Head of caudate nucleus (tissue), 42 donors: ENCODE results near the gene SLC11A2.

ENCODE experiments used
- DNase-seq, 42 donors: peaks; one replicate each; pipeline versions ENCODE4 v3.0.0 to v3.0.0-alpha.2; 2020 to 2021; ENCODE audit warnings: mixed read lengths in 7 of 42
- intact Hi-C: fragments of 100-400 bp; cut with DNase I; formaldehyde crosslinking; loops from one replicate; pipeline ENCODE4 v1.15.0; 2022

SLC11A2 gene

GRCh38 chr12:51025836-51026638, at the start of gene SLC11A2:
TSS of gene SLC11A2 (minus strand) at chr12:51026384. CDS start at chr12:51010728, 15,656 bp downstream.
- intact Hi-C loops = loop anchor here (10.0 kb wide), 2 partner anchors 101 to 261 kb away; partner anchors contain the start of gene ATF1
- DNase-seq = peak; percentile 94 to 99 (median 98)

DNA sequence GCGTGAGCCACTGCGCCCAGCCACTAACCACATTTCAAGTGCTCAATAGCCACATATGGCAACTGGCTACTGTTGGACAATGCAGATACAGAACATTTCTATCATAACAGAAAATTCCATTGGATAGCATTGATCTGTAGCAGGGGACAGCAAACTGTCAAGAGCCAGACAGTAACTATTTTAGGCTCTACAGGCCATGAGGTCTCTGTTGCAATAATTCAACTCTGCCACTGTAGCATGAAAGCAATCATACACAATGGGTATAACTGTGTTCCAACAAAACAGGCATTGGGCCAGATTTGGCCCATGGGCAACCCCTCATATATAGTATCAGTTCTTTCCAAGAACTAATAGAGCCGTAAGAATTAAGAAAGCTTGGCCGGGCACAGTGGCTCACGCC, 49.2 kb upstream of the SLC11A2 start:
- DNase-seq = peak in 1 of 42 donors; percentile 52
- intact Hi-C loops = no loop called here

- DNase-seq = no peak
- intact Hi-C loops = no loop called here
These were observed 45.5 kb upstream of the SLC11A2 start for GRCh38 chr12:51071663-51072062.

DNA sequence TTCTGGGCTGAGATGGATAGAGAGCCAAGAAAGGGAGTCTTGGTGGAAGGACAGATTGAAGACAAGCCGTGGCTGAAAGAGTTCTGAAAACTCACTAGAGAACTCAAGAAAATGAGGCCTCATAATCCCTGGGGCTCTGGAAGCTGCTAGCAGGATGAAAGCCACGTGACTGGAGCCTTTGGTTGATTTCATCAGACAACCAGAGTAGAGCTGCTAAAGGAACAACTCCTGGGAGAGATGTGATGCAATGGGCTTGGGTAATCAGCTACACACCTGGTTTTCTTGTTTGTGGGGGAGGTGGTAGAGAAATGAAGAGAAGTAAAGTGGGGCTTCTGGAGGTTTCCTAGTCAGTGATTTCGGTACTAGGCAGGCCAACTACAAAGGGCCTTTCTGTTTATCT, 43.8 kb upstream of the SLC11A2 start:
- intact Hi-C loops = no loop called here
- DNase-seq = no peak

DNA sequence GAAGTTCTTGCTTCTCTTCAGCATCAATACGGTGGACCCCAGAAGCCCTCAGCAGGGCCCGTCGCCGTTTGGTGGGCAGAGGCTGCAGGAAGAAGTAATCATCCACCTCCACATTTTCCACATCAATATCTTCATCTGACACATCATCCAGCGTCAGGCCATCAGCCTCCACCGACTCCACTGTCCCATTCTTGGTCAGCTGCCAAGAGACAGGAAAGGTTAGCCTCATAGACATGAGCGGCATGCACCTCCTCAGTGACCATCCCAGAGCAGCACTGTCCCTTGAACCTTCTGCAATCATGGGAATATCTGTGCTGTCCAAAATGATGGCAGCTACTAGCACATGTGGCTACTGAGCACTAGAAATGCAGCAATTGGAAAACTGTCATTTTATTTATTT, 41.6 kb upstream of the SLC11A2 start:
- intact Hi-C loops = no loop called here
- no peak for DNase-seq

DNA sequence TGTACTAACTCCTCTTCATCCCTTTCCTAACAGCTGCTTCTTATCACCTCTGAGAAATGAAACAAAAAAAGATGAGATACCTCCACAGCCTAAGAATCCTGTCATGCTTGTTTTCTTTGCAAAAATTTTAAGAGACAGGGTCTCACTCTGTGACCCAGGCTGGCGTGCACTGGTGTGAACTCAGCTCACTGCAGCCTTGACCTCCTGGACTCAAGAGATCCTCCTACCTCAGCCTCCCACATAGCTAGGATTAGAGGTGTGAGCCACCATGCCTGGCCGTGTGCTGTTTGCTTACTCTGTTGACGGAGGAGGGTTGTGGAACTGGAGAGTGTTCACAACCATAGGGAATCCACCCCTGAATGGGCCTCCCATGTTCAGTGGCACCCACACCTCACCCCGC, 41.0 kb upstream of the SLC11A2 start:
- DNase-seq = no peak
- intact Hi-C loops = no loop called here

GRCh38 chr12:51065530-51065929, 39.3 kb upstream of the SLC11A2 start:
- intact Hi-C loops = no loop called here

DNA sequence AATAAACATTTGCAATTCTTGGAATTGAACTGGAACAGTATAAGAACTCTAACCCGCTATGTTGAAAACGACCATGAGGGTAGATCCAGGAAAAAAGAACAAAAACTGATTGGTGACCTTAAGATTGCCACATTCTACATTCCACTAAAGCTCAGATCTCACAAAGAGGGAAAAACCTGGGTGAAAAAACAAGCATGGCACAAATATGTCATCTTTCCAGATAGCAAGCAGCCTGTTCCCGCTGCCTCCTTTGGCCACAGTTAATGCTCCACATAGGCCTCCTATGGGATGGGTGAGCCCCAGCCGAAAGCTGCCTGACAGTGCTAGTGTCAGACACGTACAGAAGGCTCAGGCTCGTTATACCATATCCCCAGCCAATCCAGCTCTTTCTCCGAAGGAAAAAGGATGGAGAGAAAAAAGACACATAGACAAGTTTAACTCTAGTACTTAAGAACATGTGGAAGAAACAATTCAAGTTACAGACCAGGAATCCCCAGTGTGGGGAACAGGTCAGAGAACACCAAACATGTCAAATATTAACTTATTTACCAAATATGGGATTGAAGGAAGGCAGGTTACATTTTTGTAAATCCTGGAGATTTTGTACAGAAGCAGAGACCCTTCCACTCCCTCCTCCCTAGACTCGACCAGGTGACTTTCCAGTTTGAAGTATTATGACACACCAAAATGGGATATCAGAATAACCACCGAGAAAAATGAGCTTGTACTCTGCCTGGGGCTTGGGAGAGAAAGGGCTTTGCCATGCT, 36.6 kb upstream of the SLC11A2 start:
- no peak for DNase-seq
- intact Hi-C loops = no loop called here

More at GRCh38 chr12:51065530-51065929, 39.3 kb upstream of the SLC11A2 start:
- DNase-seq = no peak

DNA sequence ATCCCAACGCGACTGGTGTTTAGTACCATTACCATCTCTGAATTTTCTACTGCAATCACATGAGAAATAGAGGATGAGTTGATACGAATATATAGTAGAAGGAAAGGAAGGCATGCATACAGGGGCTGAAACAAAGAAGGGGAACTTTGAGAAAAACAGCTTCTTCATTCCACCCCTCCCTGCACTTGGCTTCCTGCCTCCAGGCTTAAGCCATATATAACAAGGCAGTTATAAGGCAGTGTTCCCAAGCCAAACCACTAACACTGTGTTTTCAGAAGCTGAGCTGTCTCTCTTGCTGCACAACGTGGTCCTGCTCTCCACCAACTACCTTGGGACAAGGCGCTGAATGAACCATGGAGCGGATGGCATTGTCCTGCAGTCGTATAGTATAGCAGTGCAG, 32.9 kb upstream of the SLC11A2 start:
- DNase-seq = no peak

DNA sequence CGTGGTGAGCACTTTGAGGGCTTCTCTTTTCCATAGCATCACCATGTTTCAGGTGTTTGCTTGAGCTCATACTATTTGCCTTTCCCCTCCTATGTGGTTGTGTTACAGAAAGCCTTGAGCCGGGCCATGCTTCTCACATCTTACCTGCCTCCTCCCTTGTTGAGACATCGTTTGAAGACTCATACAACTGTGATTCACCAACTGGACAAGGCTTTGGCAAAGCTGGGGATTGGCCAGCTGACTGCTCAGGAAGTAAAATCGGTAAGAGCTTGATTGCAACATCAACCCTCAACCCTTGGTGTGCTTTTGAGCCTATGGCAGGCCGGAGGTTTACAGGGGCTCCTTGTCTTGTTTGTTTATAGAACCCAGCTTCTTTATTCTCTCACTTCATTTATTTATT, 30.1 kb upstream of the SLC11A2 start:
- intact Hi-C loops = no loop called here

More for the DNA sequence above, 32.9 kb upstream of the SLC11A2 start:
- intact Hi-C loops = no loop called here

GRCh38 chr12:51055060-51055459, 28.9 kb upstream of the SLC11A2 start:
- intact Hi-C loops = no loop called here
- DNase-seq = no peak

More for the DNA sequence above, 30.1 kb upstream of the SLC11A2 start:
- no peak for DNase-seq

DNA sequence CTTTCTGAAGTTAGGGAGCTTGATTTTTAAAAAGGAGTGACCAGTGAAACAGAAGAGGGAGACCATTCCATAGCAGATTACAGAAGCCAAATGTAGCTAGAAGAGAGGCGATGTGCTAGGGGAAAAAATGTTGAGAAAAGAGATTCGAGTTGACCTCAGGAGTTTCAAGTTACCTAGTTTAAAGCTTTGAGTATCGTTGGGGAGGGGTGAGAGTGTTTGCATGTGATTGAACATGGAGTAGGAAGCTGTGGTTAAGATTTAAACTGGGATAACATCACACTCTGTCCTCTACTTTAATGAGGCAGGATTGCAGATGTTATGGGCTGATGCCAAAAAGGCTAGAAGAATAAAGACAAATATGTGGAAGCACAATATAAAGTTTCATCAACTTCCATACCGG, 25.6 kb upstream of the SLC11A2 start:
- DNase-seq = no peak
- intact Hi-C loops = no loop called here

DNA sequence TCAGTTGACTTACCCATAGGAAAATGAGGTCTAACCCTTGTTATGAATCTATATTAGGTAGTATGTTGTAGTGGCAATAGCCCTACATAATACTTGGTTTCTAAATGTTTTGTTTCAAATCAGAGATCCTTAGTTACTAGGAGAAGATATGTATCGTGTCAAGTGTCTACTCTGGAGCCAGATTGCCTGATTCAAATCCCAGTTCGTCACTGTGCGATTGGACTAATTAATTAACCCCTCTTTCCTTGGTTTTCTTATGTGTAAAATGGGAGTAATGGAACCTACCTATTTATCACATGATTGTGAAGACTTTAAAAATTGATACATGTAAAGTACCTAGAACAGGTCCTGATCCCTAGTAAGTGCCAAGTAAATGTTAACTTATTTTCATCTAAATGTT, 23.3 kb upstream of the SLC11A2 start:
- no peak for DNase-seq
- intact Hi-C loops = loop anchor here (2.0 to 10.0 kb wide), 2 partner anchors 33 to 295 kb away; partner anchors contain the start of genes CELA1 and CSRNP2

DNA sequence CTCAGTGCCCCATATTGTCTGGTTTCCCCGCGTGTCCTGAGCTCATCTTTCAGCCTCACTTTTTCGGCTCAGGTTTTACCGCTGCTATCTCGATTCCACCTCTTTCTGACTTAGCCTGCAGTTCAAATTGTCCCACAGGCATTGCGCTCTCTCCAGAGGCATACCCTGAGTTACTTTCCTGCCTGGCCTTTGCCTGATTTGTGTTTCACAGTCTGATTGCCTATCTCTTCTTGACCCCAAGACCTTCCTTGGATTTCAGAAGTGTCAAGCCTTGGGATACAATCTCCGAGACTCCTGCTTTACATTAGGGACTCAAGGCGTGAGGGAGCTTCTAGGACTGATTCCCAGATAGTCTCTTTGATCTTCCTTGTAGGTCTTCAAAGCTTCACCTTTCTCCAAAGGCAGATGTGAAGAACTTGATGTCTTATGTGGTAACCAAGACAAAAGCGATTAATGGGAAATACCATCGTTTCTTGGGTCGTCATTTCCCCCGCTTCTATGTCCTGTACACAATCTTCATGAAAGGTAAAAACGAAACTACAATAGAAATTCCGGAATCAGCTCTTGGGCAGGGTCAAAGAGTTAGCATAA, 22.6 kb upstream of the SLC11A2 start:
- peak in 2 of 42 donors; percentile 19 to 38 for DNase-seq
- intact Hi-C loops = loop anchor here (2.0 to 10.0 kb wide), 2 partner anchors 34 to 296 kb away; partner anchors contain the start of genes CELA1 and CSRNP2

GRCh38 chr12:51047655-51048540, 21.7 kb upstream of the SLC11A2 start, which contains the start of gene LETMD1:
TSS of gene LETMD1 (plus strand) at chr12:51048327. CDS start at chr12:51048357, 30 bp downstream.
- intact Hi-C loops = loop anchor here (2.0 to 10.0 kb wide), 2 partner anchors 35 to 297 kb away; partner anchors contain the start of genes CELA1 and CSRNP2
- peak; percentile 90 to 98 (median 96) for DNase-seq

- intact Hi-C loops = no loop called here
- DNase-seq = no peak
These were observed 10.1 kb upstream of the SLC11A2 start for GRCh38 chr12:51036279-51036678.

DNA sequence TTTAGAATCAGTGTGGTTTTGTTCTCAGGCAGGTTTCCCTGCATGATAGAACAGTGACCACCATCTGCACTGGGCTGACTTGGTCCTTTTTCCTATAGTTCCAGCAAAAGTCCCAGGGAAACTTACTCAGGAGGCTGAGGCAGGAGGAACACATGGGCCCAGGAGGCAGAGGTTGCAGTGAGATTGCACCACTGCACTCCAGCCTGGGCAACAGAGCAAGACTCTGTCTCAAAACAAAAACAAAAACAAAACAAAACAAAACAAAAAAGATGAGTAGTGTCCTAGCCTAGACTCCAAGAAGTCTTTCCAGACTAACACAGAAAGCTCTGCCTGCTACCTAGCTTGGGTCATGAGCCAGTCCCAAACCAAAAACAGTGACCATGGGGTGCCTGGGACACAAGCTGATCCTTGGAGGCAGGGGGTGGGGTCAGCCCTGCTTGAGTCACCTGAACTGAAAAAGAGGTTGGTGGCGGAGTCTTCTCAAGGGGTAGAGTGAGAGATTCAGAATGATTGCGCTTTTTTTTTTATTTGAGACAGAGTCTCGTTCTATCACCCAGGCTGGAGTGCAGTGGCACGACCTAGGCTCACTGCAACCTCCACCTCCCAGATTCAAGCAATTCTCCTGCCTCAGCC, 7.4 kb upstream of the SLC11A2 start:
- DNase-seq = no peak
- intact Hi-C loops = no loop called here

GRCh38 chr12:51033048-51033447, 6.9 kb upstream of the SLC11A2 start:
- no peak for DNase-seq
- intact Hi-C loops = no loop called here
